HTR-8/SVneo (cell line): Measurements from ENCODE around the gene PCDHGB4.
"Not testable (repeated sequence)": the region's sequence is repeated elsewhere in the genome, so short reads cannot be mapped to it uniquely, and the experiment has no call there.

ENCODE experiments used
- DNase-seq: peaks from one replicate; pipeline ENCODE4 v3.0.0; 2011; ENCODE audit warnings: low spot score, mixed read lengths; ENCODE audit not compliant: insufficient read length
- FAIRE-seq: peaks from 2 replicates; lab custom pipeline; 2011; peaks lifted over from hg19 to GRCh38; lab: Jason Lieb, UNC

PCDHGB4 gene

DNA sequence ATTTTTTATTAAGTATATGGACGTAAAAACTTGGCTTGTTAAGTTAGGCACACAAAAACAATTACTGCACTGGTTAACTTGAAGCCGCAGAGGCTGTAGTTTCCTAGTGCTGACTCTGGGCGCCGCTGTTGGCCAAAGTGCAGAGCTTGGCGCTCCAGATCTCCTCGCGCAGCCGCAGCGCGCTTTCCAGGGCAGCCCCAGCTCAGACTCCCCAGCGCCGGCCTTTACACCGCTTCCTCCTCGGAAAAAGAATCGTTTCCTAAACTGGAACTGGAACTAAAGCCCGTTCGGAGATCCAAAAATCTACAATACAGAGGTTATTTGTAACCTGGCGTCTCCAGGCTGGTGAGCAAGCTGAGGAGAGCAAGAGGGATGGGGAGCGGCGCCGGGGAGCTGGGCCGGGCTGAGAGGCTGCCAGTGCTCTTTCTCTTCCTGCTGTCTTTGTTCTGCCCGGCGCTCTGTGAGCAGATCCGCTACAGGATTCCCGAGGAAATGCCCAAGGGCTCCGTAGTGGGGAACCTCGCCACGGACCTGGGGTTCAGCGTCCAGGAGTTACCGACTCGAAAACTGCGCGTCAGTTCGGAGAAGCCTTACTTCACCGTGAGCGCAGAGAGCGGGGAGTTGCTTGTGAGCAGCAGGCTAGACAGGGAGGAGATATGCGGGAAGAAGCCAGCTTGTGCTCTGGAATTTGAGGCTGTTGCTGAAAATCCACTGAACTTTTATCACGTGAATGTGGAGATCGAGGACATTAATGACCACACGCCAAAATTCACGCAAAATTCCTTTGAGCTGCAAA is 10.5 kb downstream of the PCDHGB4 start, which contains the start of gene PCDHGB5:
PCDHGB5 (plus strand) TSS at position 192 of the 796 bp plus-strand sequence; CDS start at position 373, 181 bp downstream.
- peak; percentile 76 for FAIRE-seq
- DNase-seq, result not testable (repeated sequence)

DNA sequence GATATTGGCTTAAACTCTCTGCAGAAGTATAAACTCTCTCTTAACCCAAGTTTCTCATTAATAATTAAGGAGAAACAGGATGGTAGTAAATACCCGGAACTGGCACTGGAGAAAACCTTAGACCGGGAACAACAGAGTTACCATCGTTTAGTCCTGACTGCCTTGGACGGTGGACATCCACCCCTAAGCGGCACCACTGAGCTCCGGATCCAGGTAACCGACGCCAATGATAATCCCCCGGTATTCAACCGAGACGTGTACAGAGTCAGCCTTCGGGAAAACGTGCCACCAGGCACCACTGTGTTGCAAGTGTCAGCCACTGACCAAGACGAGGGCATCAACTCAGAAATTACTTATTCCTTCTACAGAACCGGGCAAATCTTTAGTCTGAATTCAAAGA is 11.1 kb downstream of the PCDHGB4 start:
- FAIRE-seq, result no peak

DNA sequence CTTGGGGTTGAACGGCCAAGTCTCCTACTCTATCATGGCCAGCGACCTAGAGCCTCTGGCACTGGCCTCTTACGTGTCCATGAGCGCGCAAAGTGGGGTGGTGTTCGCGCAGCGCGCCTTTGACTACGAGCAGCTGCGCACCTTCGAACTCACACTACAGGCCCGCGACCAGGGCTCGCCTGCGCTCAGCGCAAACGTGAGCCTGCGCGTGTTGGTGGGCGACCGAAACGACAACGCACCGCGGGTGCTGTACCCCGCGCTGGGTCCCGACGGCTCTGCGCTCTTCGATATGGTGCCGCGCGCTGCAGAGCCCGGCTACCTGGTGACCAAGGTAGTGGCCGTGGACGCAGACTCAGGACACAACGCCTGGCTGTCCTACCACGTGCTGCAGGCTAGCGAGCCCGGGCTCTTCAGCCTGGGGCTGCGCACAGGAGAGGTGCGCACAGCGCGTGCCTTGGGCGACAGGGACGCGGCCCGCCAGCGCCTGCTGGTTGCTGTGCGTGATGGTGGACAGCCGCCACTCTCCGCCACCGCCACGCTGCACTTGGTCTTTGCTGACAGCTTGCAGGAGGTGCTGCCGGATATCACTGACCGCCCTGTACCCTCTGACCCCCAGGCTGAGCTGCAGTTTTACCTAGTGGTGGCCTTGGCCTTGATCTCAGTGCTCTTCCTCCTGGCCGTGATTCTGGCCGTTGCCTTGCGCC is 12.2 kb downstream of the PCDHGB4 start:
- DNase-seq (no peak), FAIRE-seq (no peak)

More for the DNA sequence above, 11.1 kb downstream of the PCDHGB4 start:
- DNase-seq, result no peak

DNA sequence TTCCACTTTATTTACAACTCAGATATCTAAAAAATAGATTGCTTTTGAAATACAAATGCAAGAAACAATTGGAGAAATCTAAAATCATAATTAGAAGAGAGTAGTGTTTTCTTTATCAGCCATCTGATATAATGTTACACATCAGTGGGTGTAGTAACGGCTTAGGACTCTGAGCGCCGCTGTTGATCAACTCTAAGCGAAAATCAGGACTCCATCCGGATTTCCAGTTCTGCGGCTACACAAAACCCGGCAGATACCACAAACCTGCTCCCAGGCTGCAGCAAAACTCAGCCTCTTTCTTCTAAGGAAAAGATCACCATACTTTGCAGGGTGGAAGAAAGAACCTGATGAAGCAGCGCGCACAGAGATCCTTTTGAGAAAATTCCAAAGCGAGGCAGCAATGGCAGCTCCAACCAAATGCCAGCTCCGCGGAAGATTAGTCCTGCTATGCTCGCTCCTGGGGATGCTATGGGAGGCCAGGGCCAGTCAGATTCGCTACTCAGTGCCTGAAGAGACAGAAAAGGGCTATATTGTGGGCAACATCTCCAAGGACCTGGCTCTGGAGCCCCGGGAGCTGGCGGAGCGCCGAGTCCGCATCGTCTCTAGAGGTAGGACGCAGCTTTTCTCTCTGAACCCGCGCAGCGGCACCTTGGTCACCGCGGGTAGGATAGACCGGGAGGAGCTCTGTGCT is 15.2 kb downstream of the PCDHGB4 start, which contains the start of gene PCDHGA9:
PCDHGA9 (plus strand) TSS at position 226 of the 691 bp plus-strand sequence; CDS start at position 401, 175 bp downstream.
- FAIRE-seq, result no peak
- DNase-seq, result no peak

DNA sequence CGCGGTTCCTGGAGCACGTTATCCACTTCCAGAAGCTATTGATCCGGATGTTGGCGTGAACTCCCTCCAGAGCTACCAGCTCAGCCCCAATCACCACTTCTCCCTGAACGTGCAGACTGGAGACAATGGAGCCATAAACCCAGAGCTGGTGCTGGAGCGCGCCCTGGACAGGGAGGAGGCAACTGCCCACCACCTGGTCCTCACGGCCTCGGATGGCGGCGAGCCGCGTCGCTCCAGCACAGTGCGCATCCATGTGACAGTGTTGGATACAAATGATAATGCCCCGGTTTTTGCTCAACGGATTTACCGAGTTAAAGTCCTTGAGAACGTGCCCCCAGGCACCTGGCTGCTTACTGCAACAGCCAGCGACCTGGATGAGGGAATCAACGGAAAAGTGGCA is 15.9 kb downstream of the PCDHGB4 start:
- no peak for DNase-seq
- FAIRE-seq, result no peak

DNA sequence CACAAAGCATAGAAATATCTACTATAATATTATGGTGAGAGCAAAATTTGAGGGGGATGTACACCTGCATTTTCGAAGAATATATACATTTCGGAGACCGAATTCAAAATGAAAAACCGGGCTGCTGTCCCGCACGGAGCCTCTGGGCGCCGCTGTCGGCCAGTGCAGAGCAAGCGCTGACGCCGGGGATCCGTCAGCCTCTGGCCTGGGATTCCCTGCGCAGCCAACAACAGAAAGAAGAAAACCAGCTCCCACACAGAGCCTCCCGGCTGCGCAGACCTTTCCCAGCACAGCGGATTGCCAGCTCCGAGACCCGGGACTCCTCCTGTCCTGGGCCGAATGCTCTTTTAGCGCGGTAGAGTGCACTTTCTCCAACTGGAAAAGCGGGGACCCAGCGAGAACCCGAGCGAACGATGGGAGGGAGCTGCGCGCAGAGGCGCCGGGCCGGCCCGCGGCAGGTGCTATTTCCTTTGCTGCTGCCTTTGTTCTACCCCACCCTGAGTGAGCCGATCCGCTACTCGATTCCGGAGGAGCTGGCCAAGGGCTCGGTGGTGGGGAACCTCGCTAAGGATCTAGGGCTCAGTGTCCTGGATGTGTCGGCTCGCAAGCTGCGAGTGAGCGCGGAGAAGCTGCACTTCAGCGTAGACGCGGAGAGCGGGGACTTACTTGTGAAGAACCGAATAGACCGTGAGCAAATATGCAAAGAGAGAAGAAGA is 20.4 kb downstream of the PCDHGB4 start, which contains the start of gene PCDHGB6:
PCDHGB6 (plus strand) TSS at position 232 of the 716 bp plus-strand sequence; CDS start at position 414, 182 bp downstream.
- not testable (repeated sequence) for DNase-seq, FAIRE-seq

DNA sequence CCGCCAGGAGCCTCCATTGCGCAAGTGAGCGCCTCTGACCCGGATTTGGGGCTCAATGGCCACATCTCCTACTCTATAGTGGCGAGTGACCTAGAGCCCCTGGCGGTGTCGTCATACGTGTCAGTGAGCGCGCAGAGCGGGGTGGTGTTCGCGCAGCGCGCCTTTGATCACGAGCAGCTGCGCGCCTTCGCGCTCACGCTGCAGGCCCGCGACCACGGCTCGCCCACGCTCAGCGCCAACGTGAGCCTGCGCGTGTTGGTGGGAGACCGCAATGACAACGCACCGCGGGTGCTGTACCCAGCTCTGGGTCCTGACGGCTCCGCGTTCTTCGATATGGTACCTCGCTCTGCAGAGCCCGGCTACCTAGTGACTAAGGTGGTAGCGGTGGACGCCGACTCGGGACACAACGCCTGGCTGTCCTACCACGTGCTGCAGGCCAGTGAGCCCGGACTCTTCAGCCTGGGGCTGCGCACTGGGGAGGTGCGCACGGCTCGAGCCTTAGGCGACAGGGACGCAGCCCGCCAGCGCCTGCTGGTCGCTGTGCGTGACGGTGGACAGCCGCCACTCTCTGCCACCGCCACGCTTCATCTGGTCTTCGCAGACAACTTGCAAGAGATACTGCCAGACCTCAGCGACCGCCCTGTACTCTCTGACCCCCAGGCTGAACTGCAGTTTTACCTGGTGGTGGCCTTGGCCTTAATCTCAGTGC is 22.3 kb downstream of the PCDHGB4 start:
- no peak for DNase-seq
- no peak for FAIRE-seq

DNA sequence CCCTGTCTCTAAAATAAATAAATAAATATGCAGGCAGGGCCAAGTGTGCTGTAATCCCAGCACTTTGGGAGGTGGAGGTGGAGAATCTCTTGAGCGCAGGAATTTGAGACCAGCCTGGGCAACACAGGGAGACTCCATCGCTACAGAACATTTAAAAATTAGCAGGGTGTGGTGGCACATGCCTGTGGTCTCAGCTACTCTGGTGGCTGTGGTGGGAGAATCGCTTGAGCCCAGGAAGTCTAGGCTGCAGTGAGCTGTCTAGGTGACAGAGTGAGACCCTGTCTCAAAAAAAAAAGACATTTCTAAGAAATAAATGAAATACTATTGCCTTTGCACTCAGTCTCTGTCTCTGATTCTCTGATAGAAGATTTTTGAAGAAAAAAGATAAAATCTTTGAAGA is 24.1 kb downstream of the PCDHGB4 start:
- no peak for DNase-seq
- no peak for FAIRE-seq

DNA sequence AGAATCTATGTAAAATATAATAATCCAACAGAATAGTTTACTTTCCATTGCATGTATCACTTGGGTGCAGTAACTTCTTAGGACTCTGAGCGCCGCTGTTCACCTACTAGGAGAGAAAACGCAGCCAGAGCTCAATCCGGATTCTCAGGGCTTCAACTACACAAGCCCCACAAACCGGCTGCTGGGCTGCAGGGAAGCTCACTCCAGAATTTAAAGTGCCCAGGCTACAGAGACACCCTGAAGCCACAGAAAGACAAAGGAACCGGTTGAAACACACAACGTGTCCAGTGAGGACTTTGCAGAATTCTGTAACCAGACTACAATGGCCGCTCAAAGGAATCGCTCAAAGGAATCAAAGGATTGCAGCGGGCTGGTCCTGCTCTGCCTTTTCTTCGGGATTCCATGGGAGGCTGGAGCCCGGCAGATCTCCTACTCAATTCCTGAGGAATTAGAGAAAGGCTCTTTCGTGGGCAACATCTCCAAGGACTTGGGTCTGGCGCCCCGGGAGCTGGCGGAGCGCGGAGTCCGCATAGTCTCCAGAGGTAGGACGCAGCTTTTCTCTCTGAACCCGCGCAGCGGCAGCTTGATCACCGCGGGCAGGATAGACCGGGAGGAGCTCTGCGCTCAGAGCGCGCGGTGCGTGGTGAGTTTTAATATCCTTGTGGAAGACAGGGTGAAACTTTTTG is 25.5 kb downstream of the PCDHGB4 start, which contains the start of gene PCDHGA10:
PCDHGA10 (plus strand) TSS at position 134 of the 686 bp plus-strand sequence; CDS start at position 323, 189 bp downstream.
- FAIRE-seq (no peak), DNase-seq (peak; percentile 48)

DNA sequence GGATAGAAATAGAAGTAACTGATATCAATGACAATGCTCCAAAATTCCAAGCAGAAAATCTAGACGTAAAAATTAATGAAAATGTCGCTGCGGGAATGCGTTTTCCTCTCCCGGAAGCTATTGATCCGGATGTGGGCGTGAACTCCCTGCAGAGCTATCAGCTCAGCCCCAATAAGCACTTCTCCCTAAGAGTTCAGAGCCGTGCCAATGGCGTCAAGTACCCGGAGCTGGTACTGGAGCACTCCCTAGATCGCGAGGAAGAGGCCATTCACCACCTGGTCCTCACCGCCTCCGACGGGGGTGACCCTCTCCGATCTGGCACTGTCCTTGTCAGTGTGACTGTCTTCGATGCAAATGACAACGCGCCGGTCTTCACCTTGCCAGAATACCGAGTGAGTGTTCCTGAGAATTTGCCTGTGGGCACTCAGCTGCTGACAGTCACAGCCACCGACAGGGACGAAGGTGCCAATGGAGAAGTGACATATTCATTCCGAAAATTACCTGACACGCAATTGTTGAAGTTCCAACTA is 26.1 kb downstream of the PCDHGB4 start:
- FAIRE-seq, result no peak
- no peak for DNase-seq

DNA sequence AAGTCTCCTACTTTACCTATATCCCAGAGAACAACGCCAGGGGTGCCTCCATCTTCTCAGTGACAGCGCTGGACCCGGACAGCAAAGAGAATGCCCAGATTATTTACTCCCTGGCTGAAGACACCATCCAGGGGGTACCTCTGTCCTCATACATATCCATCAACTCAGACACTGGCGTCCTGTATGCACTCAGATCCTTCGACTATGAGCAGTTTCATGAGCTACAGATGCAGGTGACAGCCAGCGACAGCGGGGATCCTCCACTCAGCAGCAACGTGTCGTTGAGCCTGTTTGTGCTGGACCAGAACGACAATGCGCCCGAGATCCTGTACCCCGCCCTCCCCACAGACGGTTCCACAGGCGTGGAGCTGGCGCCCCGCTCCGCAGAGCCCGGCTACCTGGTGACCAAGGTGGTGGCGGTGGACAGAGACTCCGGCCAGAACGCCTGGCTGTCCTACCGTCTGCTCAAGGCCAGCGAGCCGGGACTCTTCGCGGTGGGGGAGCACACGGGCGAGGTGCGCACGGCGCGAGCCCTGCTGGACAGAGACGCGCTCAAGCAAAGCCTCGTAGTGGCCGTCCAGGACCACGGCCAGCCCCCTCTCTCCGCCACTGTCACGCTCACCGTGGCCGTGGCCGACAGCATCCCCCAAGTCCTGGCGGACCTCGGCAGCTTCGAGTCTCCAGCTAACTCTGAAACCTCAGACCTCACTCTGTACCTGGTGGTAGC is 27.2 kb downstream of the PCDHGB4 start:
- DNase-seq, FAIRE-seq: not testable (repeated sequence)

DNA sequence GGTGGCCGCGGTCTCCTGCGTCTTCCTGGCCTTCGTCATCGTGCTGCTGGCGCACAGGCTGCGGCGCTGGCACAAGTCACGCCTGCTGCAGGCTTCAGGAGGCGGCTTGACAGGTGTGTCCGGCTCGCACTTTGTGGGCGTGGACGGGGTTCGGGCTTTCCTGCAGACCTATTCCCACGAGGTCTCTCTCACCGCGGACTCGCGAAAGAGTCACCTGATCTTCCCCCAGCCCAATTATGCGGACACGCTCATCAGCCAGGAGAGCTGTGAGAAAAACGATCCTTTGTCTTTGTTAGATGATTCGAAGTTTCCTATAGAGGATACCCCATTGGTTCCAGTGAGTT is 27.7 kb downstream of the PCDHGB4 start:
- not testable (repeated sequence) for FAIRE-seq, DNase-seq

DNA sequence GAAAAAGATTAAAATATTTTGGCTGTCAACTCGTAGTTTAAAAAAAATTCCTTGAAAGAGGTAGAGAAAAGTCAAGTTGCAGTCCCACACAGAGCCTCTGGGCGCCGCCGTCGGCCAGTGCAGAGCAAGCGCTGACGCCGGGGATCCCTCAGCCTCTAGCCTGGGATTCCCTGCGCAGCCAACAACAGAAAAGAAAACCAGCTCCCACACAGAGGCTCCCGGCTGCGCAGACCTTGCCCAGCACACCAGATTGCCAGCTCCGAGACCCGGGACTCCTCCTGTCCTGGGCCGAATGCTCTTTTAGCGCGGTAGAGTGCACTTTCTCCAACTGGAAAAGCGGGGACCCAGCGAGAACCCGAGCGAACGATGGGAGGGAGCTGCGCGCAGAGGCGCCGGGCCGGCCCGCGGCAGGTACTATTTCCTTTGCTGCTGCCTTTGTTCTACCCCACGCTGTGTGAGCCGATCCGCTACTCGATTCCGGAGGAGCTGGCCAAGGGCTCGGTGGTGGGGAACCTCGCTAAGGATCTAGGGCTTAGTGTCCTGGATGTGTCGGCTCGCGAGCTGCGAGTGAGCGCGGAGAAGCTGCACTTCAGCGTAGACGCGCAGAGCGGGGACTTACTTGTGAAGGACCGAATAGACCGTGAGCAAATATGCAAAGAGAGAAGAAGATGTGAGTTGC is 30.1 kb downstream of the PCDHGB4 start, which contains the start of gene PCDHGB7:
PCDHGB7 (plus strand) TSS at position 184 of the 679 bp plus-strand sequence; CDS start at position 367, 183 bp downstream.
- DNase-seq, FAIRE-seq: not testable (repeated sequence)

DNA sequence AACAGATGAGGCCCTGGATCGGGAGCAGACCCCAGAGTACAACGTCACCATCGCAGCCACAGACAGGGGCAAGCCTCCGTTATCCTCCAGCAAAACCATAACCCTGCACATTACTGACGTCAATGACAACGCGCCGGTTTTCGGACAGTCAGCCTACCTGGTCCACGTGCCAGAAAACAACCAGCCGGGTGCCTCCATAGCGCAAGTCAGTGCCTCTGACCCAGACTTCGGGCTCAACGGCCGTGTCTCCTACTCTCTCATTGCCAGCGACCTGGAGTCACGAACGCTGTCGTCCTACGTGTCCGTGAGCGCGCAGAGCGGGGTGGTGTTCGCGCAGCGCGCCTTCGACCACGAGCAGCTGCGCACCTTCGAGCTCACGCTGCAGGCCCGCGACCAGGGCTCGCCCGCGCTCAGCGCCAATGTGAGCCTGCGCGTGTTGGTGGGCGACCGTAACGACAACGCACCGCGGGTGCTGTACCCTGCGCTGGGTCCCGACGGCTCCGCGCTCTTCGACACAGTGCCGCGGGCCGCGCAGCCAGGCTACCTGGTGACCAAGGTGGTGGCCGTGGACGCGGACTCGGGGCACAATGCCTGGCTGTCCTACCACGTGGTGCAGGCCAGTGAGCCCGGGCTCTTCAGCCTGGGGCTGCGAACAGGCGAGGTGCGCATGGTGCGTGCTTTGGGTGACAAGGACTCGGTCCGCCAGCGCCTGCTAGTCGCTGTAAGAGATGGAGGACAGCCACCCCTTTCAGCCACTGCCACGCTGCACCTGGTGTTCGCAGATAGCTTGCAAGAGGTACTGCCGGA is 31.8 kb downstream of the PCDHGB4 start:
- DNase-seq (no peak), FAIRE-seq (no peak)

DNA sequence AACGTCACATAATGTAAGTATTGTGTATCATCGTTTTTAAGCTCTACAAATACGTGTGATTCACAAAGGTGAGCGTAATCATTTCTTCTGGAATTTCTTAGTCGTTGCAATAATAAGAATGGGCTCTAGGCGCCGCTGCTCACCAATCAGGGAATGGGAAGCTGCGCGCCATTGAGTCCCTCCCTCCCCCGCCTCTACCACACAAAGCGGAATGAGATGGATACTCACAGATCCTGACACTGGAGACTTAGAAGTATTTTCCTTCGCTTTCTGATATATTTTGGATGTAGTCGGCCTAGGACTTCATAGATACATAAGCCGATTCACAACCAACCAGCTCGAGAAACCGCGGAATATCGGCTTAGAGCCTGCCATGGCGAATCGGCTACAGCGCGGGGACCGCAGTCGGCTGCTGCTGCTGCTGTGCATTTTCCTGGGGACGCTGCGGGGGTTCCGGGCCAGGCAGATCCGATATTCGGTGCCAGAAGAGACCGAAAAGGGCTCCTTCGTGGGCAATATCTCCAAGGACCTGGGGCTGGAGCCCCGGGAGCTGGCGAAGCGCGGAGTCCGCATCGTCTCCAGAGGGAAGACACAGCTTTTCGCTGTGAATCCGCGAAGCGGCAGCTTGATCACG is 33.5 kb downstream of the PCDHGB4 start, which contains the start of gene PCDHGA11:
PCDHGA11 (plus strand) TSS at position 197 of the 634 bp plus-strand sequence; CDS start at position 374, 177 bp downstream.
- no peak for FAIRE-seq
- DNase-seq, result no peak

DNA sequence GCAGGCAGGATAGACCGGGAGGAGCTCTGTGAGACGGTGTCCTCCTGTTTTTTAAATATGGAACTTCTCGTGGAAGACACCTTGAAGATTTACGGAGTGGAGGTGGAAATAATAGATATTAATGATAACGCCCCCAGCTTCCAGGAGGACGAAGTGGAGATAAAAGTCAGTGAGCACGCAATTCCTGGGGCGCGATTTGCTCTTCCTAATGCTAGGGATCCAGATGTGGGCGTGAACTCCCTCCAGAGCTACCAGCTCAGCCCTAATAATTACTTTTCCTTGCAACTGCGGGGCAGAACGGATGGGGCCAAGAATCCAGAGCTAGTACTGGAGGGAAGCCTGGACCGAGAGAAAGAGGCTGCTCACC is 34.0 kb downstream of the PCDHGB4 start:
- DNase-seq (no peak), FAIRE-seq (no peak)
